Choroid plexus epithelial cell (primary cell): ENCODE results near the gene LAMA3.

Experiments
- DNase-seq: peaks from one replicate; pipeline ENCODE4 v3.0.0-alpha.2; 2010; ENCODE audit warnings: low read depth
- H3K4me3 ChIP-seq: 2 replicates; pipeline ENCODE4 v1.5.1; 2011; ENCODE audit warnings: low read depth, mild to moderate bottlenecking, control low read depth, low read length, moderate library complexity
- CTCF ChIP-seq: conservative IDR thresholded peaks from 2 replicates; pipeline ENCODE4 v1.5.1; 2011; ENCODE audit warnings: low read depth, mild to moderate bottlenecking, control low read depth, inconsistent platforms, low read length, moderate library complexity

LAMA3 gene

DNA sequence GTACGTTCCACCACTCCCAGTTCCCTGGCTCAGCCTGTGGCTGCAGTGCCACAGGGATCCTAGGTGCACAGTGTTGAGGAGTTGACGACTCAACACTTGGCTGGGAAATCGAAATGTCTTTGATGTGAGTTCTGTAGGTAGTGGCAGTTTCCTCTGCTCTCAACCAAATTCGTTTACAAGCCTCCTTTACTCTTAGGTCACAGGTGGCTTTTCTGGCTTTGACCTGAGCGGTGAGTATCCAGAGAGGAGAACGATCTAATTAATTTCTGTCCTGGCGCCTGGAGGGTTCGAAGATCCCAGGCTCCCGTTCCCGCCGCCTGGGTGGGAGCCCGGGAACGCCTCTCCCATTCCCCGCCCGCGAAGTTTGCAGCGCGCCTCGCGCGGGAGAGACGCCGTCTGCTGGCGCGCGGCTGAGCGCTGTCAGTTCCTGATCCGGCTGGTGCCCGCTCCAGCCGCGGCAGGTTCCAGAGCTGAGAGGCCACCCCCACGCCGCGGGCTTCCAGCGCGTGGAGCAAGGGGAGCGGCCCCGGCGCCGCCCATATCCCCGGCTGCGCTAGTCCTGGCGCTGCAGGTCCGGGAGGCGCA is at the start of gene LAMA3:
LAMA3 (plus strand) TSS at position 423 of the 585 bp plus-strand sequence. CDS start 231 bp downstream, outside the sequence.
- peak within 1 kb of the TSS; percentile 44 for H3K4me3 ChIP-seq
- DNase-seq: peak; percentile 18

GRCh38 chr18:23640052-23640451 is 49.2 kb upstream of the LAMA3 start:
- no peak overlapping the region for H3K4me3 ChIP-seq
- DNase-seq: no peak
- peak; percentile 51 for TF ChIP-seq CTCF

More for the DNA sequence above, at the start of gene LAMA3:
- no peak for TF ChIP-seq CTCF

GRCh38 chr18:23641143-23641720 is 48.0 kb upstream of the LAMA3 start:
- no peak for TF ChIP-seq CTCF
- no peak overlapping the region for H3K4me3 ChIP-seq
- no peak for DNase-seq

DNA sequence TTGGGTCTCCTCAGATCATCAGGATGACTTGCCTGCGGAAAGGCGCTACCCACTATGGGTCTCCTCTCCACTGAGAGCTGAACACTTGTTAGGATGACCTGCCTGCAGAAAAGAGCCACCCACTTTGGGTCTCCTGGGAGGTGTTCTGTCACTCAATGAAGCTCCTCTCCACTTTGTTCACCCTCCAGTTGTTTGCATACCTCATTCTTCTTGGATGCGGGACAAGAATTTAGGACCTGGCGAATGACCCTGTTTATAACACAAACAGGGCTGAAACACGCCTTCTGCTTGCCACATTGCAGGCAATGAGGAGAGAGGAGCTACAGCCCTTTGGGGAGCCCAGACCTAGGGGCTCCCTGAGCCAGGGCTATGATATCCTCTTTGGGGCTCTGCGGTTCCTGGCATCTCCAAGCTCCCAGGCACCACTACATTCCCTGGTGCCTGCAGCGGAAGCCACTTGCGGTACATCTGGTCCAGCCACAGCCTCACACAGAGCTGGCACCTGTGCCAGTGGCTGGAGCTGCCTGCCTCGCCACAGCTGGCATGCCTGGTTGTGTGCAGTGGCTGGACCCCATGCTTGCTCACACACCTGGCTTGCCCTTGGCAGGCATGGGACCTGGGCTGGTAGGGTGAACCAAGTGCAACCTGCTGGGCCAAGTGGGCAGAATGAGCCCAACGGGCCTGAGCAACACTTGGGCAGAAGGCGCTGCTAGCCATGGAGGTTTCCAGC is 47.2 kb upstream of the LAMA3 start:
- DNase-seq: no peak
- TF ChIP-seq CTCF: no peak
- no peak overlapping the region for H3K4me3 ChIP-seq

DNA sequence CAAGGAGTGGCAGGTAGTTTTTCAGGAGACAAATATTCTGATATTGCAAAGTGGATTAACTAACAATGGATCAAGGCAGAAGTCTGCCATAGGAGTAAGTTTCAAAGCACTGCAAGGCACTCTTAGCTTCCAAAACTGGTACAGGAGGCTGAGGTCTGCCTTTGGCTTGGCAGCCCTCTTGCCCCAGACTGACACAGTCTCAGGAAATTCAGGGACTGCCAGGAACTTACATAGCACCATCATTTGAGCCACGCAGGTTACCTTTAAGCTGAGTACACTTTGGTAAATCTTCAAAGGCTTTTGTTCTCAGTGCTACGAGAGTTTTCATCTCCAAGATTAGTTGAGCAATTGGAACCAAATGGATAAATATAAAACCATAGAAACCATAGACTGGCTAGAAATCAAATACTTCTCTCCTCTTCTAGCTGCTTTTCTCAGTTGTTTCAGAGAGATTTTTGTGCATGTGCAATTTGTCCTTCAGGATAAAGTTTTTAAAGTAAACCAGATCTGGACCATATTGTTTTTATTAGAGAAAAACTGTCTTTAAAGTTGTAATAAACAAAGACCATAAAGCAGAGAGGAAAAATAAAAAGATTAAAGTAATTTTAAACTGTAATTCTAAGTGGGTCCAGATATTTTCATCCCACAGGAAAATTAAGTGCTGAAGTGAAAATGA is 45.3 kb upstream of the LAMA3 start:
- no peak for DNase-seq
- H3K4me3 ChIP-seq: no peak overlapping the region
- TF ChIP-seq CTCF: no peak

GRCh38 chr18:23645568-23646175 is 43.6 kb upstream of the LAMA3 start:
- DNase-seq: no peak
- no peak overlapping the region for H3K4me3 ChIP-seq
- TF ChIP-seq CTCF: no peak
